Progenitor cell of endocrine pancreas (in vitro differentiated cells): ENCODE measurements around the gene VAMP1. TPM values are rescaled to one million over a fixed set of nuclear protein-coding genes. Genes with fewer than 3 reads are reported as not detected.
"Not testable (repeated sequence)": the region's sequence is repeated elsewhere in the genome, so short reads cannot be mapped to it uniquely, and the experiment has no call there.

ENCODE experiments used
- DNase-seq: peaks from one replicate; pipeline ENCODE4 v3.0.0; 2021; ENCODE audit warnings: low spot score; ENCODE audit not compliant: unreplicated experiment
- H3K27ac Mint-ChIP-seq: 2 replicates; pipeline ENCODE4 v1.8.0; 2021; ENCODE audit warnings: mild to moderate bottlenecking, moderate library complexity, mixed read lengths
- H3K27me3 Mint-ChIP-seq: 2 replicates; pipeline ENCODE4 v1.8.0; 2021; ENCODE audit warnings: mixed read lengths
- H3K36me3 Mint-ChIP-seq: 2 replicates; pipeline ENCODE4 v1.8.0; 2022; ENCODE audit warnings: mixed read lengths; ENCODE audit not compliant: insufficient read depth
- H3K4me1 Mint-ChIP-seq: 2 replicates; pipeline ENCODE4 v1.8.0; 2021; ENCODE audit warnings: low read depth, mixed read lengths
- H3K4me3 Mint-ChIP-seq: 2 replicates; pipeline ENCODE4 v1.8.0; 2021; ENCODE audit warnings: low read depth, mild to moderate bottlenecking, moderate library complexity, mixed read lengths
- H3K9me3 Mint-ChIP-seq: 2 replicates; pipeline ENCODE4 v1.8.0; 2021; ENCODE audit warnings: low read depth, mixed read lengths
- total RNA-seq: library from RNA; stranded (reverse); gene quantifications from 2 replicates; pipeline ENCODE4 v1.2.1, GENCODE V29; 2021
- TF ChIP-seq, protein P1 (sequence below): fragments of 200-600 bp; sonication (generic); IDR thresholded peaks from one replicate; pipeline ENCODE4 v1.5.0; 2021; ENCODE audit warnings: antibody characterized with exemption, mild to moderate bottlenecking; ENCODE audit not compliant: unreplicated experiment

The VAMP1 gene
- total RNA-seq, 1 donor from 2014 or later, result 3.6 TPM

DNA sequence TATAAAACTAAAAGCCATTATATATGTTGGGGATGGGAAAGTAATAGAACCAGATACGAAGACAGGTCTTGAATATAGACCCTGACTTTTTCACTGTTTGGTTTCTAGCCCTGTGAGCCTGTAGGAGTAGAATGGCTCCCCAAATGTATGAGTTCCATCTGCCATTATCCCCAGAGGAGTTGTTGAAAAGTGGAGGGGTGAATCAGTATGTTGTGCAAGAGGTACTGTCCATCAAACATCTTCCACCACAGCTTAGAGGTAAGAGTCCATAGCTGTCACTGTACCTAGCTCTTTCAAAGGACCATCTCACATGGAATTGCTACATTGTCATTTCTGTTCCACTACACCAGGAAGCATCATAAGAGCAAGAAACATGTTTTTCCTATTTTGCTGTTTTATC, 24.5 kb upstream of the VAMP1 start:
- TF ChIP-seq, protein P1, sequence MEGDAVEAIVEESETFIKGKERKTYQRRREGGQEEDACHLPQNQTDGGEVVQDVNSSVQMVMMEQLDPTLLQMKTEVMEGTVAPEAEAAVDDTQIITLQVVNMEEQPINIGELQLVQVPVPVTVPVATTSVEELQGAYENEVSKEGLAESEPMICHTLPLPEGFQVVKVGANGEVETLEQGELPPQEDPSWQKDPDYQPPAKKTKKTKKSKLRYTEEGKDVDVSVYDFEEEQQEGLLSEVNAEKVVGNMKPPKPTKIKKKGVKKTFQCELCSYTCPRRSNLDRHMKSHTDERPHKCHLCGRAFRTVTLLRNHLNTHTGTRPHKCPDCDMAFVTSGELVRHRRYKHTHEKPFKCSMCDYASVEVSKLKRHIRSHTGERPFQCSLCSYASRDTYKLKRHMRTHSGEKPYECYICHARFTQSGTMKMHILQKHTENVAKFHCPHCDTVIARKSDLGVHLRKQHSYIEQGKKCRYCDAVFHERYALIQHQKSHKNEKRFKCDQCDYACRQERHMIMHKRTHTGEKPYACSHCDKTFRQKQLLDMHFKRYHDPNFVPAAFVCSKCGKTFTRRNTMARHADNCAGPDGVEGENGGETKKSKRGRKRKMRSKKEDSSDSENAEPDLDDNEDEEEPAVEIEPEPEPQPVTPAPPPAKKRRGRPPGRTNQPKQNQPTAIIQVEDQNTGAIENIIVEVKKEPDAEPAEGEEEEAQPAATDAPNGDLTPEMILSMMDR, result no peak
- Mint-ChIP-seq H3K4me1 (peaks cover 22% of the 10 kb centered on the region), H3K9me3 (no peaks in the 10 kb centered on the region), H3K27ac (peak overlapping the region; percentile 95), H3K27me3 (no peaks in the 10 kb centered on the region), H3K36me3 (peaks cover 6% of the 10 kb centered on the region), H3K4me3 (peak overlapping the region; percentile 88)
- DNase-seq, result no peak

DNA sequence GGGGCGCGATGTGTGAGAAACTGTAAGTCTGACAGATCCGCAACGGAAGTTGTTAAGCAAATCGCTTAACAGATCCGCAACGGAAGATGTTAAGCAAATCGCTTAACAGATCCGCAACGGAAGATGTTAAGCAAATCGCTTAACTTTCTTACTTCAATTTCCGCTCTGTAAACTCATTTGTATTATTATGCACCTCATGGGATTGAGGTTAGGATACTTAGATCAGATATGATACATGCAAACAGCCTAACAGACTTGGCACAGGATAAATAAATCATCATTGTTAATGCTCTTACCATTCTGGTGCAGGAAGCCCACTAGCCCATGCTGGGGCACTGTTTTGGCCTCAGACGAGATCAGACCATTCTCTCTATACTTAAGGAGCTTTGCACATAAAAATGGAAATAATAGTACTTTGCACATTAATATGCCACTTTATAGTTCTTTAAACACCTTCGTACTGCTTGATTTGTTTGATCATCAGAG, 23.8 kb upstream of the VAMP1 start:
- Mint-ChIP-seq H3K4me1 (peaks cover 22% of the 10 kb centered on the region), H3K27me3 (no peaks in the 10 kb centered on the region), H3K36me3 (peaks cover 6% of the 10 kb centered on the region), H3K9me3 (no peaks in the 10 kb centered on the region), H3K4me3 (peak overlapping the region; percentile 88), H3K27ac (peak overlapping the region; percentile 95)
- DNase-seq, result no peak
- TF ChIP-seq, protein P1, result peak; percentile 25

DNA sequence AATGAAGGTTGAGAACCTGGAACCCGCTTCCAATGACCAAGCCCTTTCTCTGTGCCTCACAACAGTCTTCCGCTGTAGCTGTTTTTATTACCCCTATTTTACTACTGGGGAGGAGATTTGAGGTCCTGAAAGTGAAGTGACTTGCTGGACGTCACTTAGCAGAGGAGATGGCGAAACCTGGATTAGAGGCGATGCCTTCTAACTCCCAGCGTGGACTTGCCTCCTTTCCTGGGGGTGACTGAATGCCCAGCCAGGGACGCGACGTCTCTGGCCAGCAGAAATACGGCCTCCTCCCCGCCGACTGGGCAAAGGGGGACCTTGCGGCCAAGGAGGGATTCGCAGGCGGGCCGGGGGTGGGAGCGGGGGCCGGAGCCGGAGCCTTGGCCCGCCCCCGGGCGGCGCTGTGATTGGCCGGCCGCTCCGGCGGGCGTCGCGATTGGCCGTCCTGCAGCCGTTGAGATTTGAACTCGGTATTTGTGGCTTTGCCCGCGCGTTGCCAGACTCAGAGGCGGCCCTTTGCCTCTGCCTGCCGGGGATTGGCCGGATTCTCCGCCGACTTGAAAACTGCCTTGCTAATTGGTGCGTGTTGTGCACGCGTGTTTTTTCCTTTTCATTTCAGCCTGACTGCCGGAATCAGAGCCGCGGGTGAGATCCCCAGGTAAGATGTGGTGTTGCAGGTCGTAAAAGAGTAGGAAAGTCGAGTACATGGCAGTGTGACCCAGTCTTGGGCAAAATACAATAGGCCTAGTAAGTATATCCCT, 23.2 kb upstream of the VAMP1 start, which contains the start of gene NCAPD2:
Gene NCAPD2 (plus strand): TSS at position 606 of the 761 bp plus-strand sequence. CDS start 997 bp downstream, outside the sequence.
- peaks cover 6% of the 10 kb centered on the region for H3K36me3 Mint-ChIP-seq
- DNase-seq, result peak; percentile 96
- H3K27ac Mint-ChIP-seq, result peak within 1 kb of the TSS; percentile 98
- H3K4me1 Mint-ChIP-seq, result peaks cover 22% of the 10 kb centered on the region
- TF ChIP-seq, protein P1, result peak; percentile 46
- H3K4me3 Mint-ChIP-seq, result peak within 1 kb of the TSS; percentile 88
- no peaks in the 10 kb centered on the region for H3K9me3 Mint-ChIP-seq
- H3K27me3 Mint-ChIP-seq, result no peaks in the 10 kb centered on the region

DNA sequence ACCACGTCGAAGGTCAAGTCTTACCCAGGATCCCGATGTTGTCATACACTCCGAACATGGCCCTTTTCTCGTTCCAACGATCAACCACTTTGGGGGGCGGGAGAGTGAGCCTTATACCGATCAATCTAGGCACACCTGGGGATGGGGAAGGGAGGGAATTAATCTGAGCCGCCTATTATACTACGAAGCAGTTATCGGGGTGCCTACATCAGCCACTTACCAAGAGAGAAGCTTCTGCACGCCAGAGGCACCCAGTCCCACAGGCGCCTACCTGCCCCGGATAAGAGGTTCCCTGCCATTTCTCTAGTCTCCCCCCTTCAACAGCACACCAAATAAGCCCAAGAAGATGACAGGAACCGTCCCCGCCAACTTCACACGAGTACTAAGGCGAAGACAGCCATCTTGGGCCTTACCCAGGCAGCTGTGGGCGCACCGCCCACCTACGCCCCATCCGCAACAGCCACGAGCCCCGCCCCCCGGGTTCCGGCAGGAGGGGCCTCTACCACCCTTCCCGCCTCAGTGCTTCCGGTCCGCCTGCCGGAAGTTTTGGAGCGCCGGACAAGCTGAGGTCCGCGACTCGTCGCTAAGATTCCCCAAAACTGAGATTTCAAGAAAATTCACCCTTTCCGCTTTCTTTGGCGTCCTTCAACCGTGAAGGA, 22.5 kb upstream of the VAMP1 start, which contains the start of gene MRPL51:
Gene MRPL51 (minus strand): TSS at position 425 of the 659 bp plus-strand sequence. CDS start 126 bp downstream, at position 299.
- DNase-seq, result peak; percentile 99
- Mint-ChIP-seq H3K4me1 (peaks cover 22% of the 10 kb centered on the region), H3K27ac (peak within 1 kb of the TSS; percentile 98), H3K9me3 (no peaks in the 10 kb centered on the region), H3K4me3 (peak within 1 kb of the TSS; percentile 88), H3K36me3 (peaks cover 5% of the 10 kb centered on the region), H3K27me3 (peaks cover under 1% of the 10 kb centered on the region)
- TF ChIP-seq, protein P1, result no peak

DNA sequence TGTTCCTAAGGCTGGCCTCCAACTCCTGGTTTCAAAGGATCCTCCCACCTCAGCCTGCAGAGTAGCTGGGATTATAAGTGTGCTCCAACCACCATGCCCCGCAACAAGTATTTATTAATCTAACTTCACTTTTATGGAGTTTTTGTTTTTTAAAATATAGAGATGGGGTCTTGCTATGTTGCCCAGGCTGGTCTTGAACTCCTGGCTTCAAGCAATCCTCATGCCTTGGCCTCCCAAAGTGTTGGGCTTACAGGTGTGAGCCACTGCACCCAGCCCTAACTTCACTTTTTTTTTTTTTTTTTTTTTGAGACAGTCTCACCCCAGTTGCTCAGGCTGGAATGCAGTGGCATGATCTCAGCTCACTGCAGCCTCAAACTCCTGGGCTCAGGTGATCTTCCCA, 20.2 kb upstream of the VAMP1 start:
- H3K9me3 Mint-ChIP-seq, DNase-seq, H3K27me3 Mint-ChIP-seq, H3K4me3 Mint-ChIP-seq, H3K36me3 Mint-ChIP-seq, H3K27ac Mint-ChIP-seq: not testable (repeated sequence)
- H3K4me1 Mint-ChIP-seq, result peaks cover 20% of the 10 kb centered on the region
